Muscle of back (tissue), 13 donors: ENCODE measurements around the gene NRAS. TPM values are rescaled to one million over a fixed set of nuclear protein-coding genes. Genes with fewer than 3 reads are reported as not detected.
"Not testable (repeated sequence)": the region's sequence is repeated elsewhere in the genome, so short reads cannot be mapped to it uniquely, and the experiment has no call there.

Experiments
- DNase-seq, 3 donors: peaks; one replicate each; pipeline versions ENCODE4 v3.0.0 to v3.0.0-alpha.2; 2013
- long read RNA-seq, 9 donors: transcript quantifications; one replicate each; lab custom pipeline, GENCODE V29; 2026
- polyA plus RNA-seq, 10 donors: library from polyadenylated mRNA; unstranded; fragments of 120-200 nt; gene quantifications; one replicate each; pipeline ENCODE4 v1.2.1, GENCODE V29; 2013; ENCODE audit not compliant: insufficient read length in 10 of 10

NRAS gene
- 10 to 100 TPM; 38.4 to 63.5 (median 54.2) TPM for polyA plus RNA-seq
- long read RNA-seq, donor 1, full-length matches to known transcripts: 21 of 27 reads
- long read RNA-seq, donor 1, partial matches to known transcripts: 6 of 27 reads
- long read RNA-seq, donor 1, other reads (novel, unspliced or antisense): 0 of 27 reads
- long read RNA-seq, donor 2, full-length matches to known transcripts: 39 of 39 reads
- long read RNA-seq, donor 2, partial matches to known transcripts: 0 of 39 reads
- long read RNA-seq, donor 2, other reads (novel, unspliced or antisense): 0 of 39 reads
- long read RNA-seq, donor 3: 0 reads
- long read RNA-seq, donor 4, full-length matches to known transcripts: 29 of 52 reads
- long read RNA-seq, donor 4, partial matches to known transcripts: 23 of 52 reads
- long read RNA-seq, donor 4, other reads (novel, unspliced or antisense): 0 of 52 reads
- long read RNA-seq, donor 5, full-length matches to known transcripts: 55 of 72 reads
- long read RNA-seq, donor 5, partial matches to known transcripts: 17 of 72 reads
- long read RNA-seq, donor 5, other reads (novel, unspliced or antisense): 0 of 72 reads
- long read RNA-seq, donor 6, full-length matches to known transcripts: 26 of 31 reads
- long read RNA-seq, donor 6, partial matches to known transcripts: 5 of 31 reads
- long read RNA-seq, donor 6, other reads (novel, unspliced or antisense): 0 of 31 reads
- long read RNA-seq, donor 7, full-length matches to known transcripts: 20 of 32 reads
- long read RNA-seq, donor 7, partial matches to known transcripts: 12 of 32 reads
- long read RNA-seq, donor 7, other reads (novel, unspliced or antisense): 0 of 32 reads
- long read RNA-seq, donor 8, full-length matches to known transcripts: 15 of 15 reads
- long read RNA-seq, donor 8, partial matches to known transcripts: 0 of 15 reads
- long read RNA-seq, donor 8, other reads (novel, unspliced or antisense): 0 of 15 reads
- long read RNA-seq, donor 9, full-length matches to known transcripts: 2 of 7 reads
- long read RNA-seq, donor 9, partial matches to known transcripts: 5 of 7 reads
- long read RNA-seq, donor 9, other reads (novel, unspliced or antisense): 0 of 7 reads

- DNase-seq: peak; percentile 94 to 98 (median 97)
Observed at GRCh38 chr1:114716304-114717170, at the start of gene NRAS. TSS of gene NRAS (minus strand) at chr1:114716771. CDS start at chr1:114716160, 611 bp downstream.

GRCh38 chr1:114764689-114765088 lies 48.1 kb upstream of the NRAS start:
- DNase-seq: no peak

- DNase-seq: no peak
Observed at GRCh38 chr1:114758256-114758832, 41.8 kb upstream of the NRAS start.

- DNase-seq: peak; percentile 99
Observed at GRCh38 chr1:114757455-114758255, 41.1 kb upstream of the NRAS start, which contains the start of gene CSDE1. TSS of gene CSDE1 (minus strand) at chr1:114757984. CDS start at chr1:114739890, 18,094 bp downstream.

GRCh38 chr1:114756949-114757454 lies 40.4 kb upstream of the NRAS start:
- DNase-seq: no peak

GRCh38 chr1:114756009-114756892 lies 39.7 kb upstream of the NRAS start:
- peak in 1 of 3 donors; percentile 11 for DNase-seq

- DNase-seq: no peak
Observed at GRCh38 chr1:114755006-114755931, 38.7 kb upstream of the NRAS start.

GRCh38 chr1:114753702-114754101 lies 37.1 kb upstream of the NRAS start:
- DNase-seq: not testable (repeated sequence)

GRCh38 chr1:114753143-114753542 lies 36.6 kb upstream of the NRAS start:
- no peak for DNase-seq

GRCh38 chr1:114750780-114751179 lies 34.2 kb upstream of the NRAS start:
- DNase-seq: no peak

- no peak for DNase-seq
Observed at GRCh38 chr1:114749835-114750234, 33.3 kb upstream of the NRAS start.

GRCh38 chr1:114746450-114747121 lies 30.0 kb upstream of the NRAS start:
- DNase-seq: no peak

GRCh38 chr1:114745291-114745690 lies 28.7 kb upstream of the NRAS start:
- DNase-seq: no peak

GRCh38 chr1:114741963-114742746 lies 25.6 kb upstream of the NRAS start:
- no peak for DNase-seq

GRCh38 chr1:114740331-114740730 lies 23.8 kb upstream of the NRAS start:
- DNase-seq: no peak

- DNase-seq: no peak
Observed at GRCh38 chr1:114737314-114737849, 20.8 kb upstream of the NRAS start.
